HG02678 (cell line): ENCODE data around the gene ARFGAP3.
"Not testable (repeated sequence)": the region's sequence is repeated elsewhere in the genome, so short reads cannot be mapped to it uniquely, and the experiment has no call there.

Experiments
- ATAC-seq: cut with Tn5 transposase; IDR thresholded peaks from one replicate; pipeline ENCODE4 v1.9.1; 2021; ENCODE audit warnings: mild to moderate bottlenecking, moderate library complexity; ENCODE audit not compliant: unreplicated experiment

The ARFGAP3 gene

GRCh38 chr22:42799061-42799460, 58.0 kb downstream of the ARFGAP3 start:
- no peak for ATAC-seq

- ATAC-seq: no peak
These were observed 60.1 kb downstream of the ARFGAP3 start for GRCh38 chr22:42797011-42797410.

GRCh38 chr22:42796081-42796480, 61.0 kb downstream of the ARFGAP3 start:
- no peak for ATAC-seq

GRCh38 chr22:42794551-42795510, 62.2 kb downstream of the ARFGAP3 start:
- no peak for ATAC-seq

DNA sequence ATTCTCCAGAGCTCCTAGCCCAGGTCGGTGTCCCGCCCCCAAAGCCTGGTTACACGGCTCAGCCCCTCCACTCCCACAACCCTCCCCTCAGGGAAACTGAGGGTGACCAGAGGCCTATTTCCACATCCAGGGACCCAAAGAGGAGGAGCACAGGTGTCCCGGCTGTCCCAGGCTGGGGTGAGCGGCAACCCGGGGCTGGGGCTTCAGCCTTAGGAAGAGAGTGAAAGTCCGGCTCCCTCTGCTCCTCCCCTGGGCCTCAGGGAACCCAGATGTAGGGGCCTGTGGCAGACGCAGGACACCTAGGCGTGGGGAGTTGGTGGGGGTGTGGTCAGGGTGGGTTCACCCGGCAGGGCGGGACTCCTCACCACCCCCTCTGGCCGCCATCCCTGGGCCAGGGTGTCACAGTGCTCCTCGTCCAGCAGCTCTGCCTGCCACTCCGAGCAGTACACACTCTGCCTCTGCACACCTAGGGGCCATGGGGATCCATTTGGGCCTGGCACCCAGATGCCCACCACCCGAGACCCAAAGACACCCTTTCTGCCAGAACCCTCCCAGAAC, 63.1 kb downstream of the ARFGAP3 start:
- no peak for ATAC-seq

DNA sequence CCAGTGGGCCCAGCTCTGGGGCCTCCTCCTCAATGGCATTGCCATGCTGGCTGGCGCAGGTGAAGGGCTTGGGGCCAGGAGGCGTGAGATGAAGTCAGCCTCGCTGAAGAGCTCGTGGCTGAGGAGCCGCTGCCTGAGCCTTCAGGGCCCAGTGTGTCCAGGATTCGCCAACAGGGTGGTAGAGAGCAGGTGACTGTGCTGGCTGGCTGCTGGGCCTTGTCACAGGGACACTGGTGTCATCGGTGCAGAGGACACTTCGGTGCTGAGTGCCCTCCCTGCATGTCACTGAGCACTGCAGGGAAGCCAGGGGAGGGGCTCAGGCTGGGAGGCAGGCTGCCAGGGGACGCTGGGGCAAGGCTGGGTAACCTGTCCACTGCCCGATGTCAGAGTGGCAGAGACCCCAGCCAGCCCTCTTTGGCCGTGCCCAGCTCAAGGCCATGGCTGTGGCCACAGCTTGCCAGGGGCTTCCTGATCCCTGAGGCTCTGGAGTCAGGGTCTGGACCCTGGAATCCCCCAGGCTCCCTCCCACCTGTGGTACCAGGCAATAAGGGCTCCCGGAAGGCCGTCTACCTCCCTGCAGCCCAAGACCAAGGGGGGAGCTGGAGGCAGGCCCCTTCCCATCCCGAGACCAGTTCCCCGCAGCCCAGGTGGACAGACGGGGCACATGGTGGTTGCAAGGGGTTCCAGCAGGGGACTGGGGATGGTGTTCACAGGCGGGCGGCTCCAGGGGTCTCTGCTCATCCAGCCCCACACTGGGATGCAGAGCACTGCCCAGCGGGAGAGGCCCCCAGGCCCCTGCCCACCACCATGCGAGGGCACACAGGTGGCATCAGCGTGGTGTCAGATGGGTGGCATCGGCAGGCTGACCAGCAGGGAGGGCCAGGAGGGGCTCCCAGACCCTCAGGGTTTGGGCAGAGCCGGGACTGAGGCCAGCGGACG, 63.9 kb downstream of the ARFGAP3 start:
- no peak for ATAC-seq

GRCh38 chr22:42792453-42792908, 64.6 kb downstream of the ARFGAP3 start:
- ATAC-seq: no peak

DNA sequence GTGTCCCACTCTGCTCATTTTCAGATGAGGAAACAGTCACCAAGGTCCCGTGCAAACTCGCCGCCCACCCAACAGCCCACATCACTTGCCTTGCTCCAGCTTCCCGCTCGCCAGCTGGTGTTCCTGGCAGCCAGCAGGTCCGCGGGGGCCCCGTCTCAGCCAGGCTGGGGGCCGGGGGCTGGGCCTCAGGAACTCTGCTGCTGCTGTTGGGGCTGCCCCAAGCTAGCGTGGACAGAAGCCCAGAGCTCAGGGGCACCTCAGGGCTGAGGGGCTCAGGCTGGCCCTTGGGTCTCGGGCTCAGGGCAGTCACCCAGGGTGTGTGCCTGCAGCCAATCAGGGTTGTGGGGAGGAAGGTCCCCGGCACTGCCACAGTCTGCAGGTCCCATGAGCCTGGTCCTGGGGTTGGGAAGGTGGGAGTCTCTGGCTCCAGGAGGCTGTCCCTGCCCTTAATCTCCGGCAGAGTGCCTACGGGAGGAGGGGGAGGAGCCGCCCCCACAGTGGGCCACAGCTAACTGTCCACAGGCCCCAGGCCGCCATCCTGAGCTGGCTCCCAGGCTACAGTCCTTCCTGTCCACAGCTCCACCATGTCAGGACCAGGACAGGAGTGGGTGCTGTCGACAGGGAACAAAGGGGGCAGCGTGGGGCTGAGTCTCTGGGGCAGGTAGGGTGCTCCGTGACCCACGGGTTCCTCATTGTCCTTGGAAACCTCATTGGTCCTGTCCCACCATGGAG, 65.2 kb downstream of the ARFGAP3 start:
- no peak for ATAC-seq

DNA sequence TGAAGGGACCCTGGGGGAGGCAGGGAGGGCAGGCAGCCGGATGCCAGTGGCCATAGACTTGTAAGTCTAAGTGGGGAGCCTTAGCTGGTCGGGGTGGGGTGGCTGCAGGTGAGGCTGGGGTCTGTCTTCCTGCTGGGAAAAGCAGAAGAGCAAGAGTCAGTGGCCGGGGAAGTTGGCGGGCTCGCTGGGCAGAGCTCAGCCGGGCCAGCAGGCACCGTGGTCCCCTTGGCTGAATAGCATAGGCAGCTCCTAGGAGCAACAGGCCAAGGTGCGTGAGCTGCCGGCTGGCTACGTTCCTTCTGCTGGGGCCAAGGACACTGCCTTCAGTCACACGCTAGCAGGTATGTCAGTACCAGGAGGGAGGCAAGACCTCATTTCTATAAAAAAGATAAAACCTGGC, 68.6 kb downstream of the ARFGAP3 start:
- ATAC-seq: no peak

DNA sequence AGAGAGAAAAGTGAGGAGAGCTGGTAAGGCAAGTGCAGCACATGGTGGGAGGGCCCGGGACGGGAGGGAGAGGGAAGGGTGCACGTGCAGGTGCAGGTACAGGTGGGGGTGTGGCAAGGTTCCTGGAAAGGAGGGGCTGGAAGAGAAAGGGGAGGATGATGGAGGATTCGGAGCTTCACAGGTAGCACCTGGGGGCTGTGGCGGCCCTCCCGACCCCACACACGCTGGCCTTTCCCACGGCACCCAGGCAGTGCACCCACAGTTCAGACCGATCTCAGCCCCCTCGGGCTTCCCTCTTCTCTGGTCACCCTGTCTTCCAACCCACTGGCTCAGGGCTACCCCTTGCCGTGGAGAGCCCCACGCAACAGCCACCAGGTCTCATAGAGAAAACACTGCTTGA, 69.1 kb downstream of the ARFGAP3 start:
- ATAC-seq: no peak

GRCh38 chr22:42787357-42787736, 69.7 kb downstream of the ARFGAP3 start:
- ATAC-seq: no peak

DNA sequence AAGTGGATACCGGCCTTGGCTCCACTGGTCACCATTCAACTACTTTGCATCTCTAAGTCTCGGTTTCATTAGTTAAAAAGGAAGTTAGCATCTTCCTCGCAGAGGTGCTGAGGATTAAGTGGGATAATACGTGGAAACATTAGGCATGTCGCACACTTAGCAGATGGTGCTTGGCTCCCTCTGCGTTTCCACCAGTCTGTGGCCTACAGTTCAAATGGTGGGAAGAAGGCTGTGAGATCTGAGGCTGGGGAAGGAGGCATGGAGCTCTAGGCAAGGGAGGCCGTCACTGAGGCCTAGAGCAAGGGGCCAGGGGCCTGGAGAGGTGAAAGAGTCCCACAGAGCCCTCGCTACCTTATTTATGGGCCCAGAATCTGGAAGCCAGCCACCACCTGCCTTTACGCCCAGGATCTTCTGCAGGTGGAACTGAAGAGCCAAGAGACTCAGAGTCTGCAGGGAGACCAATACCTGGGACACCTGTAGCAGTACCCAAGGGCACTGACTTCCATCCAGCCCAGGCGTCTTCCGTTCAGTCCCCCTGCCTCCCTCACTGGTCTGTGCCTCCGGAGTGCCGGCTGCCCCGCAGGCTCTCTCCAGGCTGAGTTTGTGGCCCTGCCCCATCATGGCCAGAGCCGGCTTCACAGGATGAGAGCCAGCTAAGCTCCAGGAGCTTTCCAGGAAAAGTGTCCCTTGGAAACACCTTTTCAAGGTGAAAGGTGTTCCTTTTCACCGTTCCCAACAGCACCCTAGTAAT, 70.3 kb downstream of the ARFGAP3 start:
- no peak for ATAC-seq

DNA sequence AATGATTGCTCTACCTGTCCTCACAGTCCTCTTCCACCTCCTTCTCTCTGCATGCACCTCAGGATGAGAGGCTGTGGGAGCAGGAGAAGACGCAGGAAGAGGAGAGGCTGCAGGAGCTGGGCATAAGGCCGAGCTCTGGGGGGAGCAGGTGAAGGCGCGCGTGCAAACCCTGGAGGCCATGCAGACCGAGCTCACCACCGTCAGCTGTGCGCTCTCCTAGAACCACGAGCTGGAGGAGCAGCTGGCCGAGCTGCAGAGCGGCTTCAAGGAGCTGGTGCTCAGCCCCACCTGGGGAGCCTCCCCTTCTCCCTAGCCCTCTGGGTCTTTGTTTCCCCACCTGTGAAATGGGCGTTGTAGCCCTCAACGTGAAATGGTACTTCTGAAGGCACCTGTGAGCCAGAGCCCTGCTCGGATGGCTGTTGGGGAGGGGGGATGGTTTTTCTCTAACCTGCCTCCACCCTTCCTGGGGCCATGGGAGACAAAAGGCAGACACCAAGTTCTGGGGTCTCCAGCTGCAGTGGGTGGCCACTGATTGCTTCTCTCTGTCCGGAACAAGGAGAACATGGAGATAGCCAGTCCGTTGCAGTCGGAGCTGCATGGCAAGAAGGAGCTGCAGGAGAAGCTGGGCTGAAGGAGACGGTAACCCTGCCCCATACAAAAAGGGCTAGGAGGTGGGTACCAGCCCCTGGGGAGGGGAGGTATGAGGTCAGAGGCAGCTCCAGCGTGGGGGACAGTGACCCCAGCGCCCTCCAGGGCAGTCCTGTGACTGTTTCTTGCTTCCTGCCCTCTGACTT, 71.2 kb downstream of the ARFGAP3 start:
- no peak for ATAC-seq

GRCh38 chr22:42782306-42782705, 74.8 kb downstream of the ARFGAP3 start:
- not testable (repeated sequence) for ATAC-seq

DNA sequence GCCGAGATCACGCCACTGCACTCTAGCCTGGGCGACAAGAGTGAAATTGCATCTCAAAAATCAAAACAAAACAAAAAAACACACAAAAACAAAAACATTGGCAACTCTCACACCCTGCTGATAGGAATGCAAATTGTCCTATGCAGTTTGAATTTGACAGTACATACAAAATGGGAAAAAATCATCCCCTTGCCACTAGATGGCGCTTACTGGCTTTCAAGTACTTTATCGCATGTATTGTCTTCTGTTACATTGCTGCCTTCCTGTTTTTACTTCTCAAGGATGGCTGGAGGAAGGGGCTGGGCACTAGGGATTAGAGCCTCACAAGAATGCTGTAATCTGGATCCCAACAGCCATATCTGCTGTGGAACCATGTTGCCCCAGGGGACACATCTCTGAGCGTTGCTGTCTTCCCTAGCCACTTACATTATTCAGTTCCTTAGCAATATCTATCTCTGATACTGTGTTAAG, 77.0 kb downstream of the ARFGAP3 start:
- no peak for ATAC-seq

DNA sequence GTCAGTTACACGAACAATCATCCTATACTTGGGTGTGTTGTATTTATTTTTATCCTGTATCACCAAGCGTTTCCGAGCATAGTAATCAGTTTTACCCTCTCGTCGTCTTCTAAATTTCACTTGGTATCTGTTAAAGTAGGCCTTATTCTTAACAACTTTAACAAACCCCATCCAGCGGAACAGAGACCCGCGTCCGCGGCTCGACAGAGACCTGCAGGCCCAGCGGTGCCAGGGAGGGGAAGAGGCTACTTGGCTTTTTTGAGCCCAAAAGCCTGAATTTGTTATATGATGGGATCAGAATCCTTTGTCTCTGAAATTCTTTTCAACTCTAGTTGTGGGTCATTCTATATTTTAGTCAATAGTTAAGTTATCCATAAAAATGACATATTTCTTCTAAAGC, 79.9 kb downstream of the ARFGAP3 start:
- ATAC-seq: no peak

- ATAC-seq: no peak
These were observed 83.9 kb downstream of the ARFGAP3 start for GRCh38 chr22:42773167-42773566.

DNA sequence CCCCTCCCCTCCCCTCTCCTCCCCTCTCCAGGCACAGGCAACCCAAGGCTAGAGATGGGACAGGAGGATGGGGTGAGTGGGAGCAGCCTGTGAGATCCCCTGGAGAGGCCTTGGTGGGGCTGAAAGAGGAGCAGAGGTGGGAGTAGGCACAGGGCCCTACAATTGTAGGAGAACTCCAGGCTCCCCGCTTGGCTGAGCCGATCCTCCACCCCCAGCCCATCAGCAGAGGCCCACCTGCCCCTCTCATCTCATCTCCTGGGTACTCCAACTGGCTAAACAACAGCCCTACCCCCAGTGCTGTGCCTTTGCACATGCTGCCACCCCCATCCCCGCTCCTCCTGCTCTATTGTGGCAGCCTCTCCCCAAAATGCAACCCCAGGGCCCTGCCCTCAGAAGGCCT, 84.4 kb downstream of the ARFGAP3 start:
- no peak for ATAC-seq
